ENCODE measurements around the gene RARB.

RARB gene

GRCh38 chr3:25423780-25424588 is 4.1 kb upstream of the RARB start:
- no peak for DNase-seq

- DNase-seq = no peak
These were observed 3.4 kb upstream of the RARB start for GRCh38 chr3:25424614-25425013.

- no peak for DNase-seq
These were observed 1.7 kb upstream of the RARB start for GRCh38 chr3:25426408-25426807.

GRCh38 chr3:25427155-25427554 is 908 bp upstream of the RARB start:
- DNase-seq = no peak

- no peak for DNase-seq
These were observed 511 bp upstream of the RARB start for GRCh38 chr3:25427563-25427941.

GRCh38 chr3:25428789-25429335 is 799 bp downstream of the RARB start:
- no peak for DNase-seq

- DNase-seq = no peak
These were observed 1.6 kb downstream of the RARB start for GRCh38 chr3:25429361-25430286.

- no peak for DNase-seq
These were observed 2.3 kb downstream of the RARB start for GRCh38 chr3:25430287-25430934.

GRCh38 chr3:25430935-25431770 is 3.1 kb downstream of the RARB start:
- no peak for DNase-seq

GRCh38 chr3:25432176-25432720 is 4.2 kb downstream of the RARB start:
- no peak for DNase-seq

- no peak for DNase-seq
These were observed 5.0 kb downstream of the RARB start for GRCh38 chr3:25433106-25433505.

- DNase-seq = no peak
These were observed 5.8 kb downstream of the RARB start for GRCh38 chr3:25433868-25434267.

- DNase-seq = no peak
These were observed 9.9 kb downstream of the RARB start for GRCh38 chr3:25437953-25438352.

GRCh38 chr3:25438791-25439555 is 10.9 kb downstream of the RARB start:
- DNase-seq = no peak

GRCh38 chr3:25441234-25441856 is 13.3 kb downstream of the RARB start:
- no peak for DNase-seq

GRCh38 chr3:25442486-25442885 is 14.4 kb downstream of the RARB start:
- DNase-seq = no peak

GRCh38 chr3:25444273-25444672 is 16.2 kb downstream of the RARB start:
- no peak for DNase-seq

GRCh38 chr3:25445731-25446130 is 17.7 kb downstream of the RARB start:
- DNase-seq = no peak

GRCh38 chr3:25447285-25447684 is 19.2 kb downstream of the RARB start:
- no peak for DNase-seq

GRCh38 chr3:25447925-25448324 is 19.9 kb downstream of the RARB start:
- DNase-seq = no peak
